BE2C (cell line): ENCODE results near the gene HMSD.
"Not testable (repeated sequence)": the region's sequence is repeated elsewhere in the genome, so short reads cannot be mapped to it uniquely, and the experiment has no call there.

Source experiments
- DNase-seq: peaks from one replicate; pipeline ENCODE4 v3.0.0-alpha.2; 2020
- H3K27me3 ChIP-seq: fragments of 250-450 bp; sonication (Bioruptor Pico); 2 replicates; pipeline ENCODE4 v1.5.1; 2020; ENCODE audit warnings: mild to moderate bottlenecking
- H3K36me3 ChIP-seq: fragments of 250-450 bp; sonication (Bioruptor Pico); 2 replicates; pipeline ENCODE4 v1.5.1; 2020; ENCODE audit warnings: mild to moderate bottlenecking
- H3K4me1 ChIP-seq: fragments of 250-450 bp; sonication (Bioruptor Pico); 2 replicates; pipeline ENCODE4 v1.5.1; 2020
- H3K4me3 ChIP-seq: 2 replicates; pipeline ENCODE4 v1.5.1; 2011; ENCODE audit warnings: low read depth, low read length
- H3K9me3 ChIP-seq: fragments of 250-450 bp; sonication (Bioruptor Pico); 2 replicates; pipeline ENCODE4 v1.5.1; 2020
- CTCF ChIP-seq: IDR thresholded peaks from 2 replicates; pipeline ENCODE4 v1.5.1; 2012; ENCODE audit warnings: mild to moderate bottlenecking, low read depth, low read length

Gene HMSD

DNA sequence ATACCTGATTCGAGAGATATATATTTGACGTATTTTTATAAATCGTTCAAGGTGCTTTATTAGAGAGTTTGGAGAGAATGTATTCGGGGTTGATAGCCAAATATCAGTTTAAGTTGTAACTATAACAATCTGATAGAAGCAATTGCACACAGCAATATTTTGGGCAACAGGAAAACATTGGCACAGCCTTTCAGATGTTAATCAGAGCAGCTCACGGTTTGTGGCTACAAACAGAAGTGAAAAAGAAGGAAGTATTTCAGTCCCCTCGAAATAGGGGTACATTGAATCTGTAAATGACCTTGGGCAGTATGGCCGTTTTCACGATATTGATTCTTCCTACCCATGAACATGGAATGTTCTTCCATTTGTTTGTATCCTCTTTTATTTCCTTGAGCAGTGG lies 20.8 kb upstream of the HMSD start:
- no peaks in the 10 kb centered on the region for H3K9me3 ChIP-seq
- no peaks in the 10 kb centered on the region for H3K27me3 ChIP-seq
- H3K4me1 ChIP-seq: no peaks in the 10 kb centered on the region
- H3K4me3 ChIP-seq: no peak overlapping the region
- no peaks in the 10 kb centered on the region for H3K36me3 ChIP-seq
- TF ChIP-seq CTCF: no peak
- no peak for DNase-seq

DNA sequence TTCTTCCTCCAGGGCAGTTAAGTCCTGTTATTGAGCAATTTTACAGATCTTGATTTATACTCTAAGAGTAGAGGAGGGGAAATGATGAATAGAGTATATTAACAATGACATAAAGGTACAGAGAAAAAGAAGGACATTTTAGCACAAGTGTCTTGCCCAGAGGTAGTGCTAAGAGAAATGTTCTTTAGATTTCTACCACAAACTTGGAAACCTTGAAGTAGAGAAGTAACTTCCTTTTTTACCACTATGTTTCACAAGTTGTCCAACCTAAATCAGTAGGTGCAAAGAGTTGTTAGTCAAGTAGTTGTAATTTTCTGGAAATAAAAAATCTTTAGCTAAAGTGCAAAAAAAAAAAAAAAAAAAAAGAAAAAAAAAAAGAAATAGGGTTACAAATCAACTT lies 19.7 kb upstream of the HMSD start:
- not testable (repeated sequence) for DNase-seq, H3K27me3 ChIP-seq, H3K9me3 ChIP-seq, H3K4me1 ChIP-seq, H3K36me3 ChIP-seq, H3K4me3 ChIP-seq

DNA sequence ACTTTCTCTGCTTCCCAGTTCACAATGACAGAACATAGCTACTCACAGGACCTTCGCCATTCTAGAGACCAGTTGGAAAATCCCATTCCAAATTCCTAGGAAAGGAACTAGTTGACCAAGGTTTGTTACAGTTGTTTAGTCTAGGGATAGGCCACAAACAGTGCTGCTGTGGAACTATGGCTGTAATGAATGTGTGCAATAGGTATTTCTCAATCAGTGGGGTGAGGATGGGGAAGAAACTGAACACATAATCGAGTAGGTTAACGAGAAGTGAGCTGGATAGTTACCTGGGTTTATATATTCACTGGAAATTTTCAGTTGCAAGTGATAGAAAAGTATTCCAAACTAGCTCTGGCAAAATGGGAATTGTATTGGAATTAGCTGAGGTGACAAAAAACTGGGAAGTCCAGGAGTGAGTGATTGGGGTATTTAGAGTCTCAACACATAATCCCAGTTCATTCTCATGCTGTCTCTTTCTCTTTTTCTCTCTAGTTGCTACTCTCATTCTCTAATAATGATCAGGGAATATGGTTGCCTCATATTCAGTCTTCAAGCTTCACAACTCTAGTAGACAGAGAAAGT lies 18.2 kb upstream of the HMSD start:
- Histone ChIP-seq H3K4me3 (no peak overlapping the region), H3K9me3 (no peaks in the 10 kb centered on the region), H3K4me1 (no peaks in the 10 kb centered on the region), H3K27me3 (no peaks in the 10 kb centered on the region), H3K36me3 (no peaks in the 10 kb centered on the region)
- TF ChIP-seq CTCF: no peak
- DNase-seq: no peak

DNA sequence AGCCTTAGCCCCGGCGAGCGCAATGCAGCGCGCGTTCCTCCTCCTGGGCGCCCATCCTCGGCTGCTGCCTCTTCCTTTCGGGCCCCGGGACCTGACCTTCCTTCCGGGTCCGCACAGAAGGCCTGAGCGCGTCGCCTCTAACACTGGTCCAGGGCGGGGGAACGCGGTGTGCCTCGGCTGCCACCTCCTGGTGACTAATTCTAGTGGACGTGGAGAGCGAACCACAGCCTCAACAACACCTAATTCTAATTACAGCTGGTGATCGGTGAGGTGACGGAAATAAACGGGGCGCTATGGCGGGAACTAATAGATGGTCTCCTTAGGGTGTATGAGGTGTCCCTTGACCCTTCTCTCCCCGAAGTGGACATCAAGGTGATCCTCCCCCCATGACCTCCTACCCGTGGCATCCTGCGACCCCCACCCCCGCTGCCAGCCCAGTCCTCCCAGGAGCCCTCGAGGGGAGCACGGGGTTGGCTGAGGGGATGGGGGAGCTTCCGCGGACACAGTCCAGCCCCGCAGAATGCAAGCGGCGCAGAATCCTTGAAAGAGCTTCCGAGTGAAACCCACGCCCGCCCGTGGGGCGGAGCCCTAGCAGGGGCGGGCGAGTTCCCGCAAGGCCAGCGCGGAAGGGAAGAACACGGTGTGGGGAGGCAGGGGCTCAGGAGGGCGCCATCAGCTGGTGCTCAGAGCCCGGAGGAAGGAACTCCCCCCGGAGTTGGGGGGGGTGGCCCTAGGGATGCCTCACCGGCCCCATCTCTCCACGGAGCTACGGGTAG lies 12.8 kb upstream of the HMSD start:
- DNase-seq: peak; percentile 63
- Histone ChIP-seq H3K36me3 (no peaks in the 10 kb centered on the region), H3K4me3 (peak overlapping the region; percentile 44), H3K4me1 (no peaks in the 10 kb centered on the region), H3K9me3 (no peaks in the 10 kb centered on the region), H3K27me3 (no peaks in the 10 kb centered on the region)
- TF ChIP-seq CTCF: peak; percentile 55

- no peak for TF ChIP-seq CTCF
- no peaks in the 10 kb centered on the region for H3K9me3 ChIP-seq
- H3K36me3 ChIP-seq: no peaks in the 10 kb centered on the region
- no peak for DNase-seq
- no peak overlapping the region for H3K4me3 ChIP-seq
- no peaks in the 10 kb centered on the region for H3K4me1 ChIP-seq
- H3K27me3 ChIP-seq: no peaks in the 10 kb centered on the region
Measured at GRCh38 chr18:63936932-63937393, 12.1 kb upstream of the HMSD start.

DNA sequence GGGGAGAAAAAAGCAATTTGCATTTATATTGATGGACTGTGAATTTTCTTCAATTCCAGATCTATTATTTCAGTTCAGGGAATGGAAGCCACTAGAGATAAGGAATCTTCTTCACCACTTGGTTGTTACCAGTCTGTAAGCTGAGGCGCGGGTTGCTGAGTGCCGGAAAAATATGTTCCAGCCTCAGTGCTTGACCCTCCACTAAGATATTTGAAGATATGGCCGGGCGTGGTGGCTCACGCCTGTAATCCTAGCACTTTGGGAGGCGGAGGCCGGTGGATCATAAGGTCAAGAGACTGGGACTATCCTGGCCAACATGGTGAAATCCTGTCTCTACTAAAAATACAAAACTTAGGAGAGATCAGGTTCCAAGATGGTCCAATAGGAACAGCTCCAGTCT lies 9.1 kb upstream of the HMSD start:
- no peaks in the 10 kb centered on the region for H3K4me1 ChIP-seq
- H3K9me3 ChIP-seq: no peaks in the 10 kb centered on the region
- no peaks in the 10 kb centered on the region for H3K36me3 ChIP-seq
- no peak for TF ChIP-seq CTCF
- no peaks in the 10 kb centered on the region for H3K27me3 ChIP-seq
- DNase-seq: no peak
- no peak overlapping the region for H3K4me3 ChIP-seq

DNA sequence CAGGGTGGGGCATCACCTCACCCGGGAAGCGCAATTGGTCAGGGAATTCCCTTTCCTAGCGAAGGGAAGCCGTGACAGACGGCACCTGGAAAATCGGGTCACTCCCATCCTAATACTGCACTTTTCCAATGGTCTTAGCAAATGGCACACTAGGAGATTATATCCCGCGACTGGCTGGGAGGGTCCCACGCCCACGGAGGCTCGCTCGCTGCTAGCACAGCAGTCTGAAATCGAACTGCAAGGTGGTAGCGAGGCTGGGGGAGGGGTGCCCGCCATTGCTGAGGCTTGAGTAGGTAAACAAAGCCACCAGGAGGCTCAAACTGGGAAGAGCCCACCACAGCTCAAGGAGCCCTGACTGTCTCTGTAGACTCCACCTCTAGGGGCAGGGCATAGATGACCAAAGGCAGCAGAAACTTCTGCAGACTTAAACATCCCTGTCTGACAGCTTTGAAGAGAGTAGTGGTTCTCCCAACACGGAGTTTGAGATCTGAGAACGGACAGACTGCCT lies 8.5 kb upstream of the HMSD start:
- not testable (repeated sequence) for H3K4me1 ChIP-seq, H3K36me3 ChIP-seq, H3K9me3 ChIP-seq, H3K27me3 ChIP-seq, H3K4me3 ChIP-seq, DNase-seq
